HCT116 (cell line): ENCODE data around the gene SHC2. TPM values are rescaled to one million over a fixed set of nuclear protein-coding genes. Genes with fewer than 3 reads are reported as not detected.

Experiments
- ATAC-seq: fragments of 200-7000 bp; cut with Tn5 transposase; 2 replicates; pipeline ENCODE4 v1.9.1; 2020; ENCODE audit warnings: mild to moderate bottlenecking, moderate library complexity
- BruUV-seq: library from RNA; stranded (reverse); fragments of 400-500 nt; replicated peaks from 2 replicates; lab custom pipeline; 2021; lab: Mats Ljungman, UMichigan
- CTCF ChIA-PET: fragments of 300-600 bp; sonication (Branson Sonifier 250); formaldehyde crosslinking; loops from one replicate; lab custom pipeline; 2021; ENCODE audit warnings: antibody characterized with exemption; lab: Charles Lee
- POLR2A ChIA-PET: fragments of 300-600, 350-600 bp; sonication (Branson Sonifier 250); formaldehyde crosslinking; loops from one replicate; lab custom pipeline; 2021; ENCODE audit warnings: antibody characterized with exemption; lab: Charles Lee
- RAD21 ChIA-PET, 2 experiments: fragments of 300-600 bp; sonication (Branson Sonifier 250); formaldehyde crosslinking; loops; one replicate each; lab custom pipeline; 2023; ENCODE audit warnings: low total read pairs in 2 of 2; ENCODE audit not compliant: uncharacterized antibody in 2 of 2, unreplicated experiment in 2 of 2, low non-redundant PET in 1 of 2; lab: Charles Lee
- DNase-seq: peaks from one replicate; pipeline ENCODE4 v3.0.0-alpha.2; 2010; ENCODE audit warnings: low read depth, low spot score
- H2AFZ ChIP-seq: fragments of 200-600 bp; shearing (Covaris generic), sonication (generic); 2 replicates; pipeline ENCODE4 v1.6.1; 2017; ENCODE audit warnings: low read depth, mixed run types, mixed read lengths, antibody characterized with exemption, low read length; ENCODE audit not compliant: poor library complexity, severe bottlenecking
- H3K27ac ChIP-seq: 2 replicates; pipeline ENCODE4 v1.5.1; 2012; ENCODE audit warnings: low read depth, low read length
- H3K27me3 ChIP-seq: fragments of 200-600 bp; sonication (generic); 2 replicates; pipeline ENCODE4 v1.6.1; 2016; ENCODE audit warnings: mixed run types, low read length, mixed read lengths; ENCODE audit not compliant: insufficient read depth
- H3K36me3 ChIP-seq, 2 experiments: fragments of 200-500 bp in 1 of 2; fragments of 200-600 bp in 1 of 2; sonication (Bioruptor generic) in 1 of 2; sonication (generic) in 1 of 2; 2 replicates each; pipeline versions ENCODE4 v1.5.1 to v1.6.1; 2014 to 2016; ENCODE audit warnings: low read length in 2 of 2, inconsistent platforms in 1 of 2, mixed read lengths in 1 of 2, mixed run types in 1 of 2; ENCODE audit not compliant: insufficient read depth in 2 of 2, control insufficient read depth in 1 of 2
- H3K4me1 ChIP-seq, 2 experiments: fragments of 200-600 bp in 1 of 2; sonication (generic) in 1 of 2; 2 replicates each; pipeline versions ENCODE4 v1.5.1 to v1.6.1; 2012 to 2017; ENCODE audit warnings: low read length in 2 of 2, inconsistent platforms in 1 of 2, mild to moderate bottlenecking in 1 of 2, mixed read lengths in 1 of 2, mixed run types in 1 of 2, moderate library complexity in 1 of 2; ENCODE audit not compliant: insufficient read depth in 2 of 2, control insufficient read depth in 1 of 2
- H3K4me2 ChIP-seq: fragments of 200-600 bp; sonication (generic); 2 replicates; pipeline ENCODE4 v1.6.1; 2017; ENCODE audit warnings: mixed run types, low read length, mixed read lengths
- H3K4me3 ChIP-seq, 2 experiments: fragments of 200-600 bp in 1 of 2; sonication (generic) in 1 of 2; replicated peaks in 1 of 2; 2 replicates each; pipeline ENCODE4 v1.5.1; 2011 to 2016; ENCODE audit warnings: low read length in 2 of 2, control low read depth in 1 of 2, low read depth in 1 of 2, mild to moderate bottlenecking in 1 of 2, mixed read lengths in 1 of 2, mixed run types in 1 of 2
- H3K79me2 ChIP-seq: fragments of 200-600 bp; sonication (generic); 2 replicates; pipeline ENCODE4 v1.6.1; 2017; ENCODE audit warnings: mild to moderate bottlenecking, mixed run types, low read length, moderate library complexity, mixed read lengths; ENCODE audit not compliant: insufficient read depth
- H3K9ac ChIP-seq: fragments of 200-600 bp; sonication (generic); 2 replicates; pipeline ENCODE4 v1.6.1; 2016; ENCODE audit warnings: low read length, mixed read lengths
- H3K9me2 ChIP-seq: fragments of 200-600 bp; sonication (generic), shearing (Covaris generic); 2 replicates; pipeline ENCODE4 v1.6.1; 2017; ENCODE audit warnings: mixed run types, mild to moderate bottlenecking, moderate library complexity; ENCODE audit not compliant: insufficient read depth
- H3K9me3 ChIP-seq, 2 experiments: fragments of 200-500 bp in 1 of 2; fragments of 200-600 bp in 1 of 2; sonication (Bioruptor generic) in 1 of 2; sonication (generic) in 1 of 2; 2 replicates each; pipeline ENCODE4 v1.6.1; 2014 to 2017; ENCODE audit warnings: low read length in 2 of 2, mixed read lengths in 2 of 2, inconsistent platforms in 1 of 2, low read depth in 1 of 2, mild to moderate bottlenecking in 1 of 2, mixed run types in 1 of 2, moderate library complexity in 1 of 2; ENCODE audit not compliant: control insufficient read depth in 1 of 2, insufficient read depth in 1 of 2
- H4K20me1 ChIP-seq: fragments of 200-600 bp; sonication (generic), shearing (Covaris generic); 2 replicates; pipeline ENCODE4 v1.6.1; 2017; ENCODE audit warnings: mixed run types, mild to moderate bottlenecking, moderate library complexity; ENCODE audit not compliant: insufficient read depth
- EGR1 ChIP-seq: IDR thresholded peaks from 2 replicates; pipeline ENCODE4 v1.6.1; 2012; ENCODE audit warnings: low read depth
- SIN3A ChIP-seq: IDR thresholded peaks from 2 replicates; pipeline ENCODE4 v1.6.1; 2012; ENCODE audit warnings: low read depth
- TCF7L2 ChIP-seq: IDR thresholded peaks from 2 replicates; pipeline ENCODE4 v1.7.0; 2011; ENCODE audit warnings: borderline replicate concordance, inconsistent platforms; ENCODE audit not compliant: insufficient read depth, insufficient read length; ENCODE audit errors: extremely low read depth
- YY1 ChIP-seq: IDR thresholded peaks from 2 replicates; pipeline ENCODE4 v1.6.1; 2011; ENCODE audit warnings: low read length, low read depth, moderate library complexity, mild to moderate bottlenecking; ENCODE audit not compliant: insufficient replicate concordance; ENCODE audit errors: extremely low read depth
- intact Hi-C: fragments of 100-400 bp; cut with micrococcal nuclease; formaldehyde crosslinking; loops from 2 replicates; pipeline ENCODE4 v1.10.0; 2022
- total RNA-seq: library from RNA; stranded (reverse); gene quantifications from one replicate; pipeline ENCODE4 v1.2.1, GENCODE V29; 2021; ENCODE audit not compliant: unreplicated experiment

Gene SHC2
- total RNA-seq, 1 experiment from 2014 or later = 2.5 TPM

- no peak overlapping the region for H2AFZ ChIP-seq
- TF ChIP-seq SIN3A (no peak), TCF7L2 (no peak), YY1 (no peak), EGR1 (no peak)
- TF ChIP-seq, all 23 proteins: peak for 0
- BruUV-seq = TSS peak; percentile 70
- H3K27me3 ChIP-seq = no peaks in the 10 kb centered on the region
- peaks cover 24 to 48% of the 10 kb centered on the region in 2 experiments for H3K4me1 ChIP-seq
- RAD21 ChIA-PET = no interaction called here
- H3K9me3 ChIP-seq = no peaks in the 10 kb centered on the region
- peaks cover 0 to 5% of the 10 kb centered on the region in 2 experiments; a peak in 1 of 4 replicates for H3K36me3 ChIP-seq
- peak overlapping the region; percentile 91 for H3K27ac ChIP-seq
- CTCF ChIA-PET = no interaction called here
- DNase-seq (no peak), ATAC-seq (no peak)
- peak overlapping the region; percentile 89 to 97 for H3K4me3 ChIP-seq
- POLR2A ChIA-PET = no interaction called here
- H4K20me1 ChIP-seq = no peaks in the 10 kb centered on the region
- H3K79me2 ChIP-seq = peaks cover 11% of the 10 kb centered on the region; the same call in 1 of the 2 replicates
- H3K9ac ChIP-seq = peak overlapping the region; percentile 97
- intact Hi-C loops = loop anchor here (10.0 kb wide), 1 partner anchor 124 kb away; no protein-coding TSS in a partner anchor
- peak overlapping the region; percentile 85 for H3K4me2 ChIP-seq
- H3K9me2 ChIP-seq = no peaks in the 10 kb centered on the region
Measured at GRCh38 chr19:508204-509150, 47.6 kb upstream of the SHC2 start.
